IPS DF 19.7 (cell line): ENCODE measurements around the gene ZNF892.
"Not testable (repeated sequence)": the region's sequence is repeated elsewhere in the genome, so short reads cannot be mapped to it uniquely, and the experiment has no call there.

Source experiments
- DNase-seq: peaks from one replicate; pipeline ENCODE4 v3.0.0-alpha.2; 2013; ENCODE audit warnings: low read depth, low spot score

ZNF892 gene

GRCh38 chr2:95207111-95207961 lies at the start of gene ZNF892:
Gene ZNF892 (plus strand): TSS chr2:95207521. CDS start chr2:95207816, 295 bp downstream.
- peak; percentile 80 for DNase-seq

DNA sequence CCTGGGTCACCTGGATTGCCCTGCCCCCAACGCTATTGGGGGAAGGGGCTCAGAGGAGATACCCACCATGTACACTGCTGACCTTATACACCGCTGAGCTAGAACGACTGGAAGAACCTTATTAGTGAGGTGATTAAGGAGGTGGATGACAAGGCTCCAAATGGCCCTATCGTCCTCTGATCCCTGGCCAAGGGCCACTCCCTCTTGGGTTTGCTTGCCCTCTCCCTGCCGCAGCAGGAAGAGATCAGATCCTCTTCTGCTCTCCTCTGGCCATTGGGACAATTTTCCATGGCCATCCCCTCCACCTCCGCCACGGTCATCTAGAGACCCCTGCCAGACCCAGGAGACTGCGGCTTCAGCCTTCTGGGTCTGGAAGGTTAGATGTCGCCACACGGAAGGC lies 48.9 kb upstream of the ZNF892 start:
- DNase-seq, result no peak

DNA sequence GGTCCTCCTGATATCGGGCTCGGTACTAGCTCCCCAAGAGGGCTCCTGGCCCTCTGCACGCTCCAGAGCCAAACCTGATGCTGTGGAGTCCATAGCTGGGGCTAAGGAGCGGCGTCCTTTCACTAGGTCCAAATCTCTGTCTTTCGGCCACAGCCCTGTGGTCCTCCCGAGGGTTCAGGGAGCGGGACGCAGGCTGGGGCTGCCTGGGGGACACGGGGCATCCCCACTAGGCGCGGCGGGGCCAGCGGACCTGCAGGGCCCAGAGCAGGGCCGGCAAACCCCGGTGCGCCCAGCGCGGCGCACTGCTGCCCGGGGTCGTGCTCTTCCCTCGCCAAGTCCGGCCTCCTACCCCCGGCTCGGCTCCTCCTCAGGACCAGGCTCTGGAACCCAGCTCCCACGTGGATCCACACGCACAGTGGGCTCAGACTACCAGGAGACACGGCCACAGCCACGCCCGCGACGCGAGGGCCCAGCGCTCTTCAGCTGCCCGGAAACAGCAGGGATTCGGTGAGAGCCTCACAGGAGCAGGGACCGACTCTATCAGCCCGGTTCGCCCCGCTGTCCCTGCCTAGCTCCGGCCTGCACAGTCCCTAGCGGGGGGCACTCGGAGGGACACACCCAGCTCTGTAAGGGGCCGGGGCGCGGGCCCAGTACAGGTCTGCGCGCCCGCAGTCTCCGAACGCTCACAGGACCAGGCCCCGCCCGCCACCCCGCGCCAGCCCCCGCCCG lies 48.3 kb upstream of the ZNF892 start:
- no peak for DNase-seq

GRCh38 chr2:95159690-95160449 lies 47.5 kb upstream of the ZNF892 start, which contains the start of gene ZNF514:
Gene ZNF514 (minus strand): TSS chr2:95159848. CDS start chr2:95153253, 6,595 bp downstream.
- no peak for DNase-seq

- no peak for DNase-seq
Measured at GRCh38 chr2:95165030-95165370, 42.3 kb upstream of the ZNF892 start.

DNA sequence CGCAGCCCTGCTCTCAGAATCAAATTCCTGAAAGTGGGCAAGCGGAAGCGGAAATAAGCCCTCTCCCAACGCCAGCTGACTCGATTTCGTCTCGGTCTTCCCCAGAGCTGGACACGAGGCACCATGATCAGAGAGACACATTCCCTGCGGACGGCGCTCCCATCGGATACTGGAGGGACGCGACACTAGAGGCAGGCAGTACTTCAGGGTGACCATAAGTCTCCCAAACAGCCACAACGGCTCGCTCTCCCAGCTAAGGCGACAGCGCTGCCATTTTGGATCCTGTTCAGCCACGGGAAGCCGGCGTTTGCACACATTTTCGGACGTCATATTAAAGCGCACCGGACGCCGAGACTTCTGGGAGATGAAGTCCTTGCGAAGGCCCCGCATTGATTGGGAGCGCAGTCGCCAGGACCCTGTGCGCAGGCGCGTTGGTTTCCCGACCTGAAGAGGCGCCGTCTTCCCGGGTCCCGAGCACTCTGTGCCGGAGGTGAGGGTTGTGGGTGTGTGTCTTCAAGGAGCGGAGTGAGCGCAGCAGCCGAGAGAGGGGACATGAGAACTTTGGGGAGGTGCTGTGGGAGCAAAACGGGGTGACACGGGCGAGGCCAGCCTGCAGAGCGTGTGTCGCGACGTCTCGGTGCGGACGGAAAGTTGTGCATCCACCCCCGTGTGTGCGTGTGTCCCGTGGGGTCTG lies 41.8 kb upstream of the ZNF892 start, which contains the start of gene ZNF2:
ZNF2 (plus strand) TSS at position 439 of the 694 bp plus-strand sequence. CDS start 10,418 bp downstream, outside the sequence.
- peak; percentile 92 for DNase-seq

- DNase-seq, result no peak
Measured at GRCh38 chr2:95166065-95166763, 41.1 kb upstream of the ZNF892 start.

DNA sequence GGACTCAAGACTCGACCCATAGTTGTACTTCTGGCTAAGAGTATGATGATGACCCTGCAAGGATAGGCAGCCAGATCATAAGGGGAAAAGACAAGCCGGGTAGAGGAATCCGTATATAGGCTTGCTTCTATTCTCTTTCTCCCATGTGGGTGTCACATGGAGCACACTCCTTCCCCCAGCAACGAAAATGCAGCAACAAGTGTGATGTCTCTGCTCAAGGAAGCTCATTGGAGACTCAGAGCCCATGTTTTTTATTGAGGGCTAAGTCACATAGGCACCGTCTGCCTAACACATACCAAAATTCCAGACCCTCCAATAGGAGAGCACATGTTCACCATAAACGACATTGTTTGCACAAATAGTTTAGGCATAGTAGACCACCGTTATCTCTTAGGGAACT lies 35.4 kb upstream of the ZNF892 start:
- no peak for DNase-seq

- no peak for DNase-seq
Measured at GRCh38 chr2:95174031-95174542, 33.2 kb upstream of the ZNF892 start.

- DNase-seq, result no peak
Measured at GRCh38 chr2:95179451-95179850, 27.9 kb upstream of the ZNF892 start.

- DNase-seq, result no peak
Measured at GRCh38 chr2:95181774-95182173, 25.5 kb upstream of the ZNF892 start.

- DNase-seq, result no peak
Measured at GRCh38 chr2:95185197-95185596, 22.1 kb upstream of the ZNF892 start.

GRCh38 chr2:95185973-95186372 lies 21.3 kb upstream of the ZNF892 start:
- no peak for DNase-seq

DNA sequence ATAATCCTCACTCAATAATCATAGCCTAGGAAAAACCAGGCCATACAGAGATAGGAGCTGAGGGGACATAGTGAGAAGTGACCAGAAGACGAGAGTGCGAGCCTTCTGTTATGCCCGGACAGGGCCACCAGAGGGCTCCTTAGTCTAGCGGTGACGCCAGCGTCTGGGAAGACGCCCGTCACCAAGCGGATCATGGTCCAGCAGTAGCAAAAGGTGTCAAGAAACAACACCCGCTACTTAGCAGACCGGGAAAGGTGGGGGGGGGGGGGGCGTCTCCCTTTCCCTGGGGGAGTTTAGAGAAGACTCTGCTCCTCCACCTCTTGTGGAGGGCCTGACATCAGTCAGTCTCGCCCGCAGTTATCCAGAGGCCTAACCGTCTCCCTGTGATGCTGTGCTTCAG lies 14.4 kb upstream of the ZNF892 start:
- not testable (repeated sequence) for DNase-seq

DNA sequence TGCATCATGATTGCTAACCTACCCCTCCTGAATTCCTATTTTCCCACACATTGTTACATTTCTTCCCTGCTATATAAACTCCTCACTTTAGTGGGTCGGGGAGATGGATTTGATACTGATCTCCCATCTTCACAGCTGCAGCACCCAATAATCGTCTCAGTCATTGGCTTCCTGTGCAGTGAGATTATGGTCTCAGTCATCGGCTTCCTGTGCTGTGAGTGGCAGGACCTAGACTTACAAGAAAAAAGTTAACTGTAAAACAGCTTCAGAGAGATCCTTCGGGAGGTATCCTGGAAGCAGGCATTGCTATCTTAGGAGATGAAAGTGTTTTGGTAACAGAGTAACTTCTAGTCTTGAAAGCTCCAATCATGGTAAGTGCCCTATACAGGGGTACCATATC lies 3.4 kb upstream of the ZNF892 start:
- no peak for DNase-seq

- DNase-seq, result no peak
Measured at GRCh38 chr2:95204396-95204795, 2.9 kb upstream of the ZNF892 start.

- DNase-seq, result no peak
Measured at GRCh38 chr2:95206096-95206495, 1.2 kb upstream of the ZNF892 start.

DNA sequence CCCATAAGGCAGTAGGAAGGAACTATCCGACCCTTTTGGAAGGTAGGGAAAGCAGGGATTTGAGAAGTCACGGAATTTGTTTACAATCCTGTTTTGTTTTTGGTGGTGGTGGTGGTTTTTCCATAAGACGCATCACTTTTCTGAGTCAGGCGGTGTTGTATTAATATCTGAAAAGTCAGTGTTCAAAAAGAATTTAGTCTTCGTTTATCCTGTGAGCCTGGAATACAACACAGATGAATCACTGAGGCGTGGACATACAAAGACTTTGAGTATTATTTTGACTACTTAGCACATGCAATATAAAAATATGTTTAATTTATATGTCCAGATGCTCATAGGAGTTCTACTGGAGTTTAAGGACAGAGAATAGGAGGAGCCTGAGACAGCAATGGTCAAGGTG lies 785 bp downstream of the ZNF892 start:
- DNase-seq, result no peak

- DNase-seq, result no peak
Measured at GRCh38 chr2:95215018-95215612, 7.8 kb downstream of the ZNF892 start.

DNA sequence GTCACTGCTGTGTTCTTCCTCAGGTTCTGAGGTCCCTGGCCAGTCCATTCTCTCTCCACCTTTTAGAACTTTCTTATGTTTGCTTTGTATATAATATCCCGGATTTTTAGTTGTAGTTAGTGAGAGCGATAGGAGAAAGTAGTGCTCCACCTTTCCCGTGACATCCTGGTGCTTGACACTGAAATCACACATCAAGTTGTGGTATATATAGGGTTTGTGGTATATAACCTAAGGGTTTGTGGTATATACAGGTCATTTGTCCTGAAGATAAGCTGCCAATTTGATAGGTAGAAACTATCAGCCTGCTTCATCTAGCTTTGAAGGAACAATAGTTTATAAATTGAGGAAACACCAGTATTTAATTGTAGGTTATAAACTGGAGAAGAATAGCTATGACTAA lies 13.1 kb downstream of the ZNF892 start:
- DNase-seq, result no peak
